Upper lobe of left lung (tissue), 6 donors: ENCODE data around the gene RFTN1. TPM values are rescaled to one million over a fixed set of nuclear protein-coding genes. Genes with fewer than 3 reads are reported as not detected.

ENCODE experiments used
- ATAC-seq, 2 donors: fragments of 200-7000 bp; cut with Tn5 transposase; one replicate each; pipeline ENCODE4 v1.9.1; 2022; ENCODE audit warnings: mild to moderate bottlenecking in 2 of 2, moderate library complexity in 2 of 2; ENCODE audit not compliant: low FRiP score in 2 of 2
- DNase-seq, 2 donors: peaks; one replicate each; pipeline ENCODE4 v3.0.0-alpha.2; 2019 to 2020
- H3K27ac ChIP-seq, 4 donors: fragments of 200-600 bp; sonication (generic); one replicate each; pipeline ENCODE4 v1.5.1; 2016 to 2019
- H3K27me3 ChIP-seq, 4 donors: fragments of 200-600 bp; sonication (generic); one replicate each; pipeline ENCODE4 v1.5.1; 2017 to 2019
- H3K36me3 ChIP-seq, 4 donors: fragments of 200-600 bp; sonication (generic); one replicate each; pipeline ENCODE4 v1.5.1; 2016 to 2019
- H3K4me1 ChIP-seq, 4 donors: fragments of 200-600 bp; sonication (generic); one replicate each; pipeline ENCODE4 v1.5.1; 2018 to 2019
- H3K4me3 ChIP-seq, 4 donors: fragments of 200-600 bp; sonication (generic); one replicate each; pipeline ENCODE4 v1.5.1; 2017 to 2019; ENCODE audit warnings: mild to moderate bottlenecking in 2 of 4, moderate library complexity in 1 of 4
- H3K9me3 ChIP-seq, 4 donors: fragments of 200-600 bp; sonication (generic); one replicate each; pipeline ENCODE4 v1.5.1; 2018 to 2019
- EP300 ChIP-seq, 4 donors: sonication (generic); formaldehyde crosslinking; IDR thresholded peaks; one replicate each; pipeline ENCODE4 v1.5.1; 2017; ENCODE audit warnings: antibody characterized with exemption in 4 of 4, control low read depth in 2 of 4
- POLR2A ChIP-seq, 4 donors: fragments of 450-650 bp; IDR thresholded peaks; one replicate each; pipeline ENCODE4 v1.5.1; 2016 to 2017; ENCODE audit warnings: antibody characterized with exemption in 4 of 4, mild to moderate bottlenecking in 2 of 4
- POLR2AphosphoS5 ChIP-seq, 2 donors: sonication (generic); formaldehyde crosslinking; IDR thresholded peaks; one replicate each; pipeline ENCODE4 v1.5.1; 2017; ENCODE audit warnings: antibody characterized with exemption in 2 of 2
- WGBS, 2 donors: methylation state at CpG; one replicate each; pipeline ENCODE4 v1.1.5; 2017 to 2018; 5-methylcytosine and 5-hydroxymethylcytosine counted together
- total RNA-seq, 6 donors: library from RNA; depleted of rRNA in 4 of 6; stranded (reverse); fragments of >200 nt in 4 of 6; gene quantifications; one replicate each; pipeline versions ENCODE4 v1.1.0 to v1.2.1, GENCODE V29; 2016 to 2021
- TF ChIP-seq, protein P1 (sequence below), 6 experiments: fragments of 450-650 bp in 4 of 6; fragments of 200-600 bp in 2 of 6; sonication (generic) in 2 of 6; IDR thresholded peaks; one replicate each; pipeline ENCODE4 v1.5.1; 2016 to 2019; ENCODE audit warnings: antibody characterized with exemption in 6 of 6
- donor health status: DM: no; HTN: no; CAD: no; lungs with moderate emphysema.
- donor health status: DM: no; HTN: yes; CAD: no; lungs with severe emphysema.

RFTN1 gene
- total RNA-seq, 6 donors from 2014 or later, result 62.1 to 121 (median 76.1) TPM

DNA sequence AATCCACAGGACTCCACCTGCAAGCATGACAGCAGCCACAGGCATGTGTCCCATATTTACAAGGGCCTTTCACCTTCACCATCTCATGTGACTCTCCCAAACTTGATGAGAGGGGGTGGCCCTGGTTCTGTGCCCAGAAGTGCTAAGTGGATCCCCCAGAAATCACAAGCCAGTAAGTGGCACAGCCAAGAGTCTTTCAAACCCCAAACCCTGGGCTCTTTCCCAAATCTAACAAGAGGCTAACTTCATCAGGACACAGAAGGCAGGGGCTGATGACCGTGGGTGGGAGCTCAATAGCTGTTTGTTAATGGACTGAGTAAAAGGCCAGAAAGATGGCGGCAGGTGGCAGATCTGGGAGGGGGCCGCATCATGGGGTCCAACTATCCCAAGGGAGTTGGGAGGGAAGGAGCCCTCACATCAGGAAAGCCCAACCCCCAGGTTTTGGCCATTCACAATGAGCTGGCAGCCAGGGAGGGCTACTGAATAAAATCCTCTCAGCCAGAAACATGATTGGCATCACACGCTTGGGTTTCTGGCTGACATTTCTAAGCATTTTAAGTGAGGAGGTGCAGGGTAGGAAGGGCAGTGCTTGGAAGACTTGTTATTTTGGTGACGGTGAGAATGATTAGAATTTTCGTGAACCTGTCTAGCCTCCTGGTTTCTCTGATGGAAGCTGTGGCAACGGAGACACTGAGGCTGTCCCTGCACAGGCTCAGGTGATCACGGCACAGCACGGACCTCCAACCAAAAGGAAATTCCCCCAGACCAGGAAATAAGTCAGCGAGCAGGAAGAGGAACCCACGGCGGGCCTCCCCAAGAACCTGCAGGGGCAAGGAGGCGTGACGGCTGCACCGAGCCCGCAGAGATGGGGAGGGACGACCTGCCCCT is 139.2 kb downstream of the RFTN1 start:
- H3K9me3 ChIP-seq, result no peaks in the 10 kb centered on the region
- H3K4me3 ChIP-seq, result no peak overlapping the region
- ATAC-seq, result peak in 1 of 2 donors; percentile 49
- H3K27ac ChIP-seq, result peak overlapping the region in 2 of 4 donors; percentile 62 to 66
- peaks cover 0 to 31% (median 10%) of the 10 kb centered on the region in 4 donors for H3K36me3 ChIP-seq
- H3K27me3 ChIP-seq, result no peaks in the 10 kb centered on the region
- peaks cover 11 to 51% (median 38%) of the 10 kb centered on the region in 4 donors for H3K4me1 ChIP-seq
- peak; percentile 49 to 56 for DNase-seq
- 84 to 87% methylated on average over 17 of the region's 17 CpGs for WGBS, 2 donors
- TF ChIP-seq POLR2A (IDR thresholded peaks at IDR 0.05) (no peak), EP300 (IDR thresholded peaks at IDR 0.05) (no peak), POLR2AphosphoS5 (IDR thresholded peaks at IDR 0.05) (no peak)
- TF ChIP-seq, protein P1, sequence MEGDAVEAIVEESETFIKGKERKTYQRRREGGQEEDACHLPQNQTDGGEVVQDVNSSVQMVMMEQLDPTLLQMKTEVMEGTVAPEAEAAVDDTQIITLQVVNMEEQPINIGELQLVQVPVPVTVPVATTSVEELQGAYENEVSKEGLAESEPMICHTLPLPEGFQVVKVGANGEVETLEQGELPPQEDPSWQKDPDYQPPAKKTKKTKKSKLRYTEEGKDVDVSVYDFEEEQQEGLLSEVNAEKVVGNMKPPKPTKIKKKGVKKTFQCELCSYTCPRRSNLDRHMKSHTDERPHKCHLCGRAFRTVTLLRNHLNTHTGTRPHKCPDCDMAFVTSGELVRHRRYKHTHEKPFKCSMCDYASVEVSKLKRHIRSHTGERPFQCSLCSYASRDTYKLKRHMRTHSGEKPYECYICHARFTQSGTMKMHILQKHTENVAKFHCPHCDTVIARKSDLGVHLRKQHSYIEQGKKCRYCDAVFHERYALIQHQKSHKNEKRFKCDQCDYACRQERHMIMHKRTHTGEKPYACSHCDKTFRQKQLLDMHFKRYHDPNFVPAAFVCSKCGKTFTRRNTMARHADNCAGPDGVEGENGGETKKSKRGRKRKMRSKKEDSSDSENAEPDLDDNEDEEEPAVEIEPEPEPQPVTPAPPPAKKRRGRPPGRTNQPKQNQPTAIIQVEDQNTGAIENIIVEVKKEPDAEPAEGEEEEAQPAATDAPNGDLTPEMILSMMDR (IDR thresholded peaks at IDR 0.05), result no peak

DNA sequence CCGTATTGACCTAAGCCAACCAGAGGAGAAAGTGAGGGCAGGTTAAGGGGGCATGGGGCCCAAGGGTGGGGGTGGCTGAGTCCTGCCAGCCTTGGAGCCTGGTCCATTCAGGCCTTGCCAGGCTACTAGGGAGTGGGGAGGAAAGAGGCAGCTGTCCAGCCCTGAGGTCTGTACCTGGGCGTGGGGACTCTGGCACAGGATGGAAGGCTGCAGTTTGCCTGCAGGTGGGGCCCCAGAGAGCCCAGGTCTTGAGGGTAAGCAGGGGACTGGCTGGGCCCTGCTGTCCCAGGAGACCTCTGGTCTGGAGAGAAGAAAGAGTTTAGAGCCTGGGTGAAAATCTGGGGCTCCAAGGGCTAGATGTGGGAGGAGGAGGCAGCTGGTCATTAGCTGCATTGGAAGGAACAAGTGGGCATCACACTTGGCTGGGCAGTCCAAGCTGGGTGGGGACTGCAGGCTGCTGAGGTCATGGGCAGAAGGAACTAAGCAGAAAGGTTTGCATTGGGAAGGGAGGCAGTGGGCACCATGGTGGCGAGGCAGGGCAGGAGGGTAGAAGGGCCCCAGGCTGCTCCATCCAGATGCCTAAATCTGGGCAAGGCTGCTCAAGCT is 140.1 kb downstream of the RFTN1 start:
- peak; percentile 5 to 23 for ATAC-seq
- Histone ChIP-seq H3K9me3 (no peaks in the 10 kb centered on the region), H3K27ac (peak overlapping the region in 3 of 4 donors; percentile 48 to 66 (median 62)), H3K36me3 (peaks cover 0 to 37% (median 11%) of the 10 kb centered on the region in 4 donors), H3K4me3 (no peak overlapping the region), H3K27me3 (no peaks in the 10 kb centered on the region), H3K4me1 (peaks cover 11 to 51% (median 38%) of the 10 kb centered on the region in 4 donors)
- DNase-seq, result no peak
- TF ChIP-seq, protein P1 (IDR thresholded peaks at IDR 0.05), result no peak
- WGBS, 2 donors, result 50 to 79% methylated on average over 1 to 3 of the region's 3 CpGs

DNA sequence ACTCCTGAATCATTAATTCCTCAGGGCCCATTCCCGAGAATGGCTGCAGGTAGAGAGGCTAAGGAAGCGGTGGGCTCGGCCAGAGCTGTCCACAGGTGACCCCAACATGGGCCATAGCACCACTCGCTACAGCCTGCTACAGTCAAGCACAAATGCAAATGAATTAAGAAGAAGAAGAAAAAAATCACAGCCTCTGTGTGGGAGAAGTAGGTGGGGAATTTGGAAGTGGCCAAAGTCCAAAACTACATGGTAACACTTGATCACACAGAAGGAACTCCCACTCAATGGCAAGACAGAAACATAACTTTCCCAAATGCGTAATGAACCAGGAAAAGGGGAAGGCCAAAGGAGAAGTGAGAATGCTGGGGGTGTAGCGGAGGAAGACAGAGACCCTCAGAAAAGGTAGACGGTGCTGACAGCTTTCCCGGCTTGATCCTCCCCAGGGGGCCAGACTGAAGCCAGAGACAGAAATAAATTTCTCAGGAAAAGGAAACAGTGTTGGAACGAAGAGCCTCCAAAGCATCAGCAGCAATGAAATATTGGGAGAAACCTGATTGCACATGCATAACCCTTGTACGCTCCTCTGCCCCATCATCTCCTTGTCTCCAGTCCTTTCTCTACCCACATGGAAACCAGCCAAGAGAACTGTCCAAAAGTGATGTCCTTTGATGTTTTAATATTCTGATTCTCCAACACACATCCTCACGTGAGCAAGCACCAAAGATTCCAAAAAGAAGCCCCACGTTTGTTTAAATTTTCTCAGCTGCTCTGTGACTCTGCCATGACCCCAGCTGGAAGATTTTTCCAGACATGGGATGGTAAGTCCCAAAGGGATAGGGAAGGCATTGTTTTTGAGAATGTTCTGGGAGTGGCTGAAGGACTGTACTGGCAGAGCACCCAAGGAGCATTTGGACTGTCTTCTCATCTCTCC is 140.9 kb downstream of the RFTN1 start:
- H3K4me1 ChIP-seq, result peaks cover 11 to 51% (median 35%) of the 10 kb centered on the region in 4 donors
- WGBS, 2 donors, result 82 to 84% methylated on average over 12 of the region's 12 CpGs
- no peak for DNase-seq
- H3K4me3 ChIP-seq, result no peak overlapping the region
- TF ChIP-seq EP300 (IDR thresholded peaks at IDR 0.05) (no peak), POLR2A (IDR thresholded peaks at IDR 0.05) (no peak)
- TF ChIP-seq, protein P1 (IDR thresholded peaks at IDR 0.05), result no peak
- H3K27ac ChIP-seq, result peak overlapping the region in 3 of 4 donors; percentile 48 to 66 (median 62)
- H3K9me3 ChIP-seq, result no peaks in the 10 kb centered on the region
- ATAC-seq, result peak in 1 of 2 donors; percentile 81
- H3K27me3 ChIP-seq, result no peaks in the 10 kb centered on the region
- H3K36me3 ChIP-seq, result peaks cover 0 to 38% (median 14%) of the 10 kb centered on the region in 4 donors

DNA sequence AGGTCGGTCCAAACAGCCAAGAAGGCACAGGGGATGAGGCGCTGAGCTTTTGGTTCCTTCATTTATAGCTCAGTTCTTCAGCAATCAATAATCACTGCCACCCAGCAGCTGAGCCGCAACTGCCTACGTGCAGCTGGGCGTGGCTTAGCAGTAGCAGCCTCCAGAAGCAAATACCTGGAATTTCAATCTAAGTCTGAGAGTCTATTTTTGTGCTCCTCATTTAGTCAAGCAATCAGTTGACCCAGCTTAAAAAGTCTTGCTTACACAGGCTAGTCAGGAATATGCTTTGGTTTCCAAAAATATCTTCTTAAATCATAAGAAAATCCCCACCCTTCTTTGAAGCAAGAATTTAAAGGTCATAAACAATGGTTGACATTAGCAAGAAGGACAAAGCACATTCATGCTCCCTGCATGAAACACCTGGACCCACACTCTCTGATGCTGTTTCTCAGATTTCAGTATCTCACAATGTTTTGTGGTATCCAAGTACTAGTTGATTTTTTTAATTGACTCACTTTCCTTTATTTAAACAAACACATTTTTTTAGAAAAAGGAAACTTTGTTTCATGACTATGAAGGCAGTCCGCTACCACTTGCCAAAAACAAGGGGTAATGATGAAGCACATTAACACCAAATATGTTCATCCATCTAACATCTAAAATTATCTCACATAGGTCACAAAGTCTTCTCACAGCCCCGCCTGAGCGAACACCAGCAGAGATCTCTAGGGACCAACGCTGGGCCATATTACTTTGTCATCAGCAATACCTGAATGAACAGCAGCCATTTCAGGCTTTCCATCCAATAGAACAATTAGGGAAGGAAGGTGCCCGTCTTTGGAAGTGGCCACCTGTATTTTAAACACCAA is 142.4 kb downstream of the RFTN1 start:
- H3K36me3 ChIP-seq, result peaks cover 0 to 41% (median 14%) of the 10 kb centered on the region in 4 donors
- no peaks in the 10 kb centered on the region for H3K27me3 ChIP-seq
- no peak for ATAC-seq
- H3K27ac ChIP-seq, result no peak overlapping the region
- DNase-seq, result peak in 1 of 2 donors; percentile 46
- WGBS, 2 donors, result 69 to 73% methylated on average over 10 of the region's 10 CpGs
- no peak overlapping the region for H3K4me3 ChIP-seq
- H3K4me1 ChIP-seq, result peaks cover 11 to 53% (median 33%) of the 10 kb centered on the region in 4 donors
- no peaks in the 10 kb centered on the region for H3K9me3 ChIP-seq
- TF ChIP-seq POLR2A (IDR thresholded peaks at IDR 0.05) (no peak), POLR2AphosphoS5 (IDR thresholded peaks at IDR 0.05) (no peak), EP300 (IDR thresholded peaks at IDR 0.05) (no peak)
- TF ChIP-seq, protein P1 (IDR thresholded peaks at IDR 0.05), result no peak
